Peyer's patch (tissue), 4 donors: ENCODE data around the gene PAN2. TPM values are rescaled to one million over a fixed set of nuclear protein-coding genes. Genes with fewer than 3 reads are reported as not detected.
"Not testable (repeated sequence)": the region's sequence is repeated elsewhere in the genome, so short reads cannot be mapped to it uniquely, and the experiment has no call there.

Experiments used
- DNase-seq, 3 donors: peaks; one replicate each; pipeline ENCODE4 v3.0.0-alpha.2; 2017 to 2019
- H3K27ac ChIP-seq, 4 donors: fragments of 200-600 bp; sonication (generic); one replicate each; pipeline ENCODE4 v1.5.1; 2016 to 2019
- H3K27me3 ChIP-seq, 2 donors: fragments of 200-600 bp; sonication (generic); one replicate each; pipeline ENCODE4 v1.5.1; 2019
- H3K36me3 ChIP-seq, 3 donors: fragments of 200-600 bp; sonication (generic); one replicate each; pipeline ENCODE4 v1.5.1; 2016 to 2019
- H3K4me1 ChIP-seq, 4 donors: fragments of 200-600 bp; sonication (generic); one replicate each; pipeline ENCODE4 v1.5.1; 2016 to 2019
- H3K4me3 ChIP-seq, 4 donors: fragments of 200-600 bp; sonication (generic); 1 replicate in 3 of 4; 2 replicates in 1 of 4; pipeline ENCODE4 v1.5.1; 2016 to 2019; ENCODE audit warnings: mild to moderate bottlenecking in 1 of 4
- H3K9me3 ChIP-seq, 4 donors: fragments of 200-600 bp; sonication (generic); one replicate each; pipeline ENCODE4 v1.5.1; 2016 to 2019; ENCODE audit warnings: mild to moderate bottlenecking in 1 of 4
- POLR2A ChIP-seq, 2 donors: fragments of 450-650 bp; IDR thresholded peaks; one replicate each; pipeline ENCODE4 v1.5.1; 2017; ENCODE audit warnings: antibody characterized with exemption in 2 of 2, mild to moderate bottlenecking in 2 of 2, moderate library complexity in 2 of 2
- small RNA-seq, 2 donors: library from RNA; depleted of rRNA; stranded (forward); fragments of <200 nt; gene quantifications; one replicate each; pipeline ENCODE3, GENCODE V24; 2016
- total RNA-seq, 4 donors: library from RNA; depleted of rRNA; stranded (reverse); fragments of >200 nt; gene quantifications; one replicate each; pipeline ENCODE4 v1.1.0, GENCODE V29; 2016
- TF ChIP-seq, protein P1 (sequence below), 6 experiments: fragments of 450-650 bp in 4 of 6; fragments of 200-600 bp in 2 of 6; sonication (generic) in 1 of 6; IDR thresholded peaks; one replicate each; pipeline ENCODE4 v1.5.1; 2017 to 2019; ENCODE audit warnings: antibody characterized with exemption in 6 of 6, mild to moderate bottlenecking in 3 of 6, moderate library complexity in 1 of 6

The PAN2 gene
- total RNA-seq, 4 donors from 2014 or later: 82.5 to 114 (median 95.4) TPM

DNA sequence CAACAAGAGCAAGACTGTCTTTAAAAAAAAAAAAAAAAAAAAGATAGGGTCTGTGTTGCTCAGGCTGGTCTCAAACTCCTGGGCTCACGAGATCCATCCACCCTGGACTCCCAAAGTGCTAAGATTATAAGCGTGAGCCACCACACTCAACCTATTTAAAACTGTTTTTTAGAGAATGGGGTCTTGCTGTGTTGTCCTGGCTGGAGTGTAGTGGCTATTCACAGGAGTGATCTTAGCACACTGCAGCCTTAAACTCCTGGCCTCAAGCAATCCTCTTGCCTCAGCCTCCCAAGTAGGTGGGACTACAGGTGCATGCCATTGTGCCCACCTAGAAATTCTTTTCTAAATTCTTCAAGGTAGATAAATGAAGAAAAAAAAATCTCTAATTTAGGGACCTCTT is 59.5 kb downstream of the PAN2 start:
- no peaks in the 10 kb centered on the region for H3K9me3 ChIP-seq
- no peak overlapping the region for H3K27ac ChIP-seq
- DNase-seq: no peak
- no peaks in the 10 kb centered on the region for H3K4me1 ChIP-seq
- TF ChIP-seq POLR2A (IDR thresholded peaks at IDR 0.05): no peak
- TF ChIP-seq, protein P1, sequence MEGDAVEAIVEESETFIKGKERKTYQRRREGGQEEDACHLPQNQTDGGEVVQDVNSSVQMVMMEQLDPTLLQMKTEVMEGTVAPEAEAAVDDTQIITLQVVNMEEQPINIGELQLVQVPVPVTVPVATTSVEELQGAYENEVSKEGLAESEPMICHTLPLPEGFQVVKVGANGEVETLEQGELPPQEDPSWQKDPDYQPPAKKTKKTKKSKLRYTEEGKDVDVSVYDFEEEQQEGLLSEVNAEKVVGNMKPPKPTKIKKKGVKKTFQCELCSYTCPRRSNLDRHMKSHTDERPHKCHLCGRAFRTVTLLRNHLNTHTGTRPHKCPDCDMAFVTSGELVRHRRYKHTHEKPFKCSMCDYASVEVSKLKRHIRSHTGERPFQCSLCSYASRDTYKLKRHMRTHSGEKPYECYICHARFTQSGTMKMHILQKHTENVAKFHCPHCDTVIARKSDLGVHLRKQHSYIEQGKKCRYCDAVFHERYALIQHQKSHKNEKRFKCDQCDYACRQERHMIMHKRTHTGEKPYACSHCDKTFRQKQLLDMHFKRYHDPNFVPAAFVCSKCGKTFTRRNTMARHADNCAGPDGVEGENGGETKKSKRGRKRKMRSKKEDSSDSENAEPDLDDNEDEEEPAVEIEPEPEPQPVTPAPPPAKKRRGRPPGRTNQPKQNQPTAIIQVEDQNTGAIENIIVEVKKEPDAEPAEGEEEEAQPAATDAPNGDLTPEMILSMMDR (IDR thresholded peaks at IDR 0.05): no peak
- no peak overlapping the region for H3K4me3 ChIP-seq
- H3K27me3 ChIP-seq: no peaks in the 10 kb centered on the region
- peaks cover 0 to 92% (median 0%) of the 10 kb centered on the region in 3 donors for H3K36me3 ChIP-seq

DNA sequence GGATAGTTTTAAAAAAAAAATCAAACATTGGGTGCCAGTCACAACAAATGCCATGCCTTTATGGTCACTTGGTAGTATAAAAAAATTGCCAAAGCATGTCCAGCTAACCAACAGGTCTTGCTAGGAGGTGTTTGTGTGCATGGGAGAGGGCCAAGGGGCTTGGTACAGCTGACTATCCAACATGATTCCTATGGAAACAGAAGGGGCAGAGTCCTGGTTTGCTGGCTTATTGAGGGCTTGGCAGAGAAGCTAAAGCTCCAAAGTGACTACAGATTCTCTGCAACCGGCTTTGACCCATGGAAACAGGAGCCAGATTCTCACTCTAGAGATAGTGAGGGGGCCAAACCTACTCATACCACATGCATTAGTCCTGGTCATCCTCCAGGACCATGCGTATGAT is 61.3 kb downstream of the PAN2 start:
- not testable (repeated sequence) for H3K9me3 ChIP-seq, H3K4me1 ChIP-seq, H3K4me3 ChIP-seq, H3K27ac ChIP-seq, DNase-seq, H3K27me3 ChIP-seq
- peaks cover 0 to 74% (median 0%) of the 10 kb centered on the region in 3 donors for H3K36me3 ChIP-seq

GRCh38 chr12:56271031-56271430 is 62.8 kb downstream of the PAN2 start:
- no peak overlapping the region for H3K4me3 ChIP-seq
- H3K36me3 ChIP-seq: peaks cover 0 to 60% (median 0%) of the 10 kb centered on the region in 3 donors
- TF ChIP-seq, protein P1 (IDR thresholded peaks at IDR 0.05): peak in 4 of 6 experiments; percentile 21 to 27 (median 24)
- TF ChIP-seq POLR2A (IDR thresholded peaks at IDR 0.05): no peak
- H3K4me1 ChIP-seq: peaks cover 0 to 4% (median 2%) of the 10 kb centered on the region in 4 donors
- H3K27ac ChIP-seq: no peak overlapping the region
- no peaks in the 10 kb centered on the region for H3K9me3 ChIP-seq
- H3K27me3 ChIP-seq: no peaks in the 10 kb centered on the region
- DNase-seq: no peak

- Histone ChIP-seq H3K27me3 (no peaks in the 10 kb centered on the region), H3K9me3 (no peaks in the 10 kb centered on the region), H3K4me3 (peak overlapping the region; percentile 79 to 93 (median 82)), H3K27ac (peak overlapping the region; percentile 94 to 96 (median 96)), H3K4me1 (peaks cover 0 to 7% (median 3%) of the 10 kb centered on the region in 4 donors), H3K36me3 (peaks cover 0 to 25% (median 0%) of the 10 kb centered on the region in 3 donors)
- DNase-seq: no peak
- no peak for TF ChIP-seq POLR2A (IDR thresholded peaks at IDR 0.05)
- TF ChIP-seq, protein P1 (IDR thresholded peaks at IDR 0.05): no peak
Measured at GRCh38 chr12:56267443-56268071, 66.2 kb downstream of the PAN2 start.

GRCh38 chr12:56266693-56267442 is 66.9 kb downstream of the PAN2 start, which contains the start of gene COQ10A:
COQ10A (plus strand) TSS chr12:56266942; CDS start chr12:56267119, 177 bp downstream.
- Histone ChIP-seq H3K9me3 (no peaks in the 10 kb centered on the region), H3K27me3 (no peaks in the 10 kb centered on the region), H3K27ac (peak within 1 kb of the TSS; percentile 94 to 96 (median 96)), H3K4me1 (peaks cover 0 to 7% (median 3%) of the 10 kb centered on the region in 4 donors), H3K36me3 (peaks cover 0 to 18% (median 0%) of the 10 kb centered on the region in 3 donors), H3K4me3 (peak within 1 kb of the TSS; percentile 79 to 93 (median 82))
- peak; percentile 91 to 97 (median 96) for DNase-seq
- TF ChIP-seq POLR2A (IDR thresholded peaks at IDR 0.05): peak; percentile 78 to 82
- TF ChIP-seq, protein P1 (IDR thresholded peaks at IDR 0.05): peak; percentile 60 to 77 (median 66)

Small RNA genes within 50 kb of the gene (small RNA-seq; reads per million reads assigned to genes)
- 0 reads per million in 2 donors for gene RNU7-40P

Other genes starting within 250 kb of the PAN2 start
- 100 to 1,000 TPM in 1 of 4 donors, 10 to 100 TPM in 3; 34.3 to 221 (median 48.7) TPM for gene PA2G4, start 229.4 kb downstream of the PAN2 start, total RNA-seq
- 1,000 to 10,000 TPM; 1,852 to 2,996 (median 2,194) TPM for gene RPL41, start 217.4 kb downstream of the PAN2 start, total RNA-seq
- gene ZC3H10, start 215.7 kb downstream of the PAN2 start, total RNA-seq: 1 to 10 TPM; 2.0 to 5.5 (median 3.8) TPM
- 10 to 100 TPM; 36.3 to 62.7 (median 53.2) TPM for gene ESYT1, start 205.7 kb downstream of the PAN2 start, total RNA-seq
- 10 to 100 TPM; 16.0 to 46.2 (median 21.3) TPM for gene MYL6B, start 181.4 kb downstream of the PAN2 start, total RNA-seq
- gene MYL6, start 175.6 kb downstream of the PAN2 start, total RNA-seq: 1,000 to 10,000 TPM; 1,247 to 1,872 (median 1,541) TPM
- gene SMARCC2, start 144.5 kb downstream of the PAN2 start, total RNA-seq: 100 to 1,000 TPM in 3 of 4 donors, 10 to 100 TPM in 1; 85.6 to 299 (median 139) TPM
- gene RNF41, start 112.1 kb downstream of the PAN2 start, total RNA-seq: 10 to 100 TPM; 23.8 to 52.0 (median 37.6) TPM
- 10 to 100 TPM; 15.3 to 25.3 (median 23.5) TPM for gene NABP2, start 109.7 kb downstream of the PAN2 start, total RNA-seq
- 100 to 1,000 TPM in 3 of 4 donors, 10 to 100 TPM in 1; 96.6 to 950 (median 626) TPM for gene SLC39A5, start 103.9 kb downstream of the PAN2 start, total RNA-seq
- 10 to 100 TPM; 30.5 to 48.7 (median 36.6) TPM for gene ANKRD52, start 75.6 kb downstream of the PAN2 start, total RNA-seq
- gene COQ10A, start 67.1 kb downstream of the PAN2 start, total RNA-seq: 10 to 100 TPM in 2 of 4 donors, 1 to 10 TPM in 2; 9.1 to 14.8 (median 11.8) TPM
- 100 to 1,000 TPM; 184 to 228 (median 203) TPM for gene CS, start 33.7 kb downstream of the PAN2 start, total RNA-seq
- 100 to 1,000 TPM in 2 of 4 donors, 10 to 100 TPM in 2; 72.5 to 131 (median 91.0) TPM for gene CNPY2, start 18.0 kb downstream of the PAN2 start, total RNA-seq
- gene IL23A, start 4.9 kb upstream of the PAN2 start, total RNA-seq: 1 to 10 TPM in 2 of 4 donors, not detected in 2; 3.1 to 5.8 TPM
- 100 to 1,000 TPM; 100 to 355 (median 164) TPM for gene STAT2, start 26.1 kb upstream of the PAN2 start, total RNA-seq
- not detected for gene APOF, start 28.9 kb upstream of the PAN2 start, total RNA-seq
- 10 to 100 TPM in 1 of 4 donors, 1 to 10 TPM in 3; 4.8 to 47.0 (median 6.0) TPM for gene TIMELESS, start 115.4 kb upstream of the PAN2 start, total RNA-seq
- not detected for gene MIP, start 120.7 kb upstream of the PAN2 start, total RNA-seq
- 1 to 10 TPM; 1.7 to 5.1 (median 3.7) TPM for gene SPRYD4, start 134.6 kb upstream of the PAN2 start, total RNA-seq
- 1 to 10 TPM; 1.5 to 6.6 (median 2.6) TPM for gene GLS2, start 154.2 kb upstream of the PAN2 start, total RNA-seq
- gene RBMS2, start 187.8 kb upstream of the PAN2 start, total RNA-seq: 10 to 100 TPM; 10.7 to 22.3 (median 12.5) TPM